EH (cell line): ENCODE results near the gene PTGES.

Source experiments
- DNase-seq: peaks from one replicate; pipeline ENCODE4 v3.0.0-alpha.2; 2015; ENCODE audit warnings: low read depth

PTGES gene

GRCh38 chr9:129719135-129719534 is 33.7 kb downstream of the PTGES start:
- no peak for DNase-seq

DNA sequence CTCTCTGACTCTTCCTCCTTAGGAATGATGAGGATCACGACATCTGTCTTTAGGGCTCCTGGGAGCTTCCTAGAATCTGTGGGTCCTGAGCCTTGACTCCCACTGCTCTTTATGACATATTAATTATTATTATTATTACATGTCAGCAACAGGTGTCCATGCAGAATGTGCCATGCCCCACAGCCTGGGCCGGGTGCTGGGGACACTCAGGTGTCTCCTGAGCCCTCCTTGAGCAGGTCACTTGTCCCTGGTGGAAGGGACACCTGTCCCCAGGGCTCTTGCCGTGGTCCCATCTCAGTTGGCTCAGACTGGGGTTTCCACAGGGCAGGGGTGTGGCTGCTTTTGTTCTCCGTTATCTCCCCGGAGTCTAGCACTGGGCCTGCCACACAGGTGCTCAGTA is 34.2 kb downstream of the PTGES start:
- no peak for DNase-seq

GRCh38 chr9:129717991-129718390 is 34.9 kb downstream of the PTGES start:
- no peak for DNase-seq

GRCh38 chr9:129716091-129716490 is 36.8 kb downstream of the PTGES start:
- peak; percentile 81 for DNase-seq

DNA sequence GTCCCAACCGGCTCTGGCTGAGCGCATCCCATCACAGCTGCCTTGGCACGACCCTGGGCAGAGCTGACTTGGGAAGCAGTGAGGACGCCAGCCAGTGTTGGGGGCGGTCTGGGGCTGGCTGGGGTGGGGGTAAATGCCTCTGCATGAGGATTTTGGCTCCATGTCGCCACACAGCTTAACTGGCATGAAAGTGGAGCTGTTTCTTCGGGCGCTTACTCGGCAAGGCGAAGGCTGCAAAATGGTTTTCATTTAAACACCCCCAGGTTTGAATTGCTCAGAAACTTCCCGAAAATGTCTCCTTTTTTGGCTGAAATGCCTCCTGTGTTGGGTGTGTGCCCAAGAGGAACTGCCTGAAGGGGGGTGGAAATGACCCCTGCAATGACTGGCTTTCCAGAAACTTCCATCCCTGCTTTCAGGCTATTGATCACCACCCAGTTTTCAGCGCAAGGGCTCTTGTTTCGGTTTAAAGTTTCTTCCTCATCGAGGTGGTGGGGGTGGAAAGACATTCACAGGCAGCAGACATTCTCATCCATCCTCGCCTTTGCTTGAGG is 38.3 kb downstream of the PTGES start:
- peak; percentile 31 for DNase-seq

DNA sequence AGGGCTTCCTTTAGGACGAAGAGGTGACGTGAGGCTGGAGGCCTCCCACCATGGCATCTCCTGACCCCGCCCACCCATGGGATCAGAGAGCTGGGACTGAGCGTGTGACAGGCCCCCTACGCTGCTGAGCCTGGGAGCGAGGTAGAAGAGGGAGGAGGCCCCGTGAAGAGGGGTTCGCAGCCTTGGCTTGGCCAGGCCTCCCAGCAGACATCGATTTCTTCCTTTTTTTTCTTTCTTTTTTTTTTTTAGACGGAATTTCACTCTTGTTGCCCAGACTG is 39.5 kb downstream of the PTGES start:
- no peak for DNase-seq

DNA sequence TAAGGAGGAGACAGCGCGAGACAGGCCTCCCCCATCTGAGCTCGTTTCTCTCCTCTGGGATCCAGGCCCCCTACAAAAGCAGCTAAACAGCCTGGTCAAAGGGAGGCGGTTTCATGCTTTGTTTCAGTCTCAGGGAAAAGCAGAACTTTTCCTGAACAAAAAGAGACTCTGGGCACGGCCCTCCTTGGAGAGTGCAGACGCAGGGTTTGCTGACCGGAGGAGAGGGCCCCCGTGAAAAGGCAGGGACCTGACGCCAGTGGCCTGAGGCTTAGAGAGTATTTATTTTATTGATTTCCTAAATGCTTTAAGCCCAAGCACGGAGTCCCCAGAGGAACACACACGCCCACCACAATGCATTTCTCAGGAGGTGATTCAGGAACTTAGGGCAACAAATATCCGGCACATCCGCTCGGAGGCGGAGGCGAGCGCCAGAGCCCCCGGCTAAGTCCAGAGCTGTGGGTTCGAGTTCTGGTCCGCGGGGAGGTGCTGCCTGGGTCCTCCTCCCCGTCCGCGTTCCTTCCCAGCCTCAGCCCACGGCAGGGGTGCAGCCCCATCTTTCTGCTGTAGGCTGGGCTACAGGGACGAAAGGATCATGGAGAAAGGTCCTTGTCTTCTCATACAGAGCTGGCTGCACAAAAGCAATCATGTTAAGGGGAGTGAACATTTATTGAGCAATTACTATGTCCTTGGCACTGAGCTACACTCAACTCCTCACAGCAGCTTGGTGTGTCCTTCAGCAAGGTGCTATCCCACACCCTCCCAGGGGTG is 40.0 kb downstream of the PTGES start:
- peak; percentile 92 for DNase-seq

GRCh38 chr9:129710169-129710453 is 42.7 kb downstream of the PTGES start:
- DNase-seq: no peak

GRCh38 chr9:129709438-129710168 is 43.2 kb downstream of the PTGES start:
- no peak for DNase-seq

GRCh38 chr9:129708793-129709192 is 44.0 kb downstream of the PTGES start:
- DNase-seq: peak; percentile 23

DNA sequence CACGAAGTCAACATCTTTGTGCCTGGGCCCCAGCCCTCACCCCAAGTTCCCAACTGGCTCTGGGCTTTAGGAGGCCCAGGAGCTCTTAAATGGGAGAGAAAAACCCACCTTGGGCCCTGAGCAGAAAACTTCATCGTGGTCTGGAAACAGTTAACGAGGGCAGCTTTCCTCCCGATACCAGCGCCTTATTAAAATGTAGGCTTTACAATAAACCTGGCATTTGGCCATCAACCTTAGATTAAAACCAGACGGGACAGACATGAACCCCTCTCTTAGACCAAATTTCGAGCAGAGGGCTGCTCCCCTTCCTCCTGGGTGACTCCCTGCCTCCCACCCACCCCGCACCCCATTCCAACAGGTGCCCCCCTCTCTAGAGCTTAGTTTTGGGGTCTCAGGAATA is 48.0 kb downstream of the PTGES start:
- no peak for DNase-seq

- DNase-seq: peak; percentile 79
Observed at GRCh38 chr9:129703667-129704355, 49.0 kb downstream of the PTGES start.

GRCh38 chr9:129702589-129703520 is 50.0 kb downstream of the PTGES start:
- peak; percentile 97 for DNase-seq

DNA sequence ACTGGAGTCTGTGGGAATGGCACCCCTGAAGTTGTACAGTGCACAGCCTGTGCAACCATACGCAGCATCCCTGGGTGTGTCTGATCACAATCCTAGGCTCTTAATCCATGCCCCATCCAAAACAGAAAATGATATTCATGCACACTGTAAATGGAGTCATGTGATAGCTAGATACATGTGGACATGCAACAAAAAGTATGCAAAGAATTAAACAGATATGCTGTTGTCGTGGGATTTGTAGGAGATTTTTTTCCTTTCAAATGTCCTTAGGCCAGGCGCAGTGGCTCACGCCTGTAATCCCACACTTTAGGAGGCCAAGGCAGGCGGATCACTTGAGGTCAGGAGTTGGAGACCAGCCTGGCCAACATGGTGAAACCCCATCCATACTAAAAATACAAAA is 51.3 kb downstream of the PTGES start:
- peak; percentile 61 for DNase-seq

DNA sequence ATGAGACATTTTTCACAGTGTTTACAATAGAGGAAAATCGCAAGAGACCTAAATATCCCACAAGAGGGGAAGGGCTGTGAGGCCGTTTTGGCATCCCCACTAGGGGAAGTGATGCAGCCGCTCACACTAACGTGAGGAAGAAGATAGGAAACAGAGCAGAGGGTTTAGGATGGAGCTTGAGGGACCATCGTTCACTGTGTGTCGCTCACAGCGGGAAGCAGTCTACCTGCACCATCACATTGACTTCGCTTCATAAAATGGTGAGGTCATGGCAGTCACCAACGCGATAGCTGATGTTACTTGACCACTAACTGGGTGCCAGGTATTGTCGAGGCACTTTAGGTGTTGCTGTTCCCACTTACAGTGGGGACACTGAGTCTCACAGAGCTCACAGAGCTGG is 51.8 kb downstream of the PTGES start:
- no peak for DNase-seq

DNA sequence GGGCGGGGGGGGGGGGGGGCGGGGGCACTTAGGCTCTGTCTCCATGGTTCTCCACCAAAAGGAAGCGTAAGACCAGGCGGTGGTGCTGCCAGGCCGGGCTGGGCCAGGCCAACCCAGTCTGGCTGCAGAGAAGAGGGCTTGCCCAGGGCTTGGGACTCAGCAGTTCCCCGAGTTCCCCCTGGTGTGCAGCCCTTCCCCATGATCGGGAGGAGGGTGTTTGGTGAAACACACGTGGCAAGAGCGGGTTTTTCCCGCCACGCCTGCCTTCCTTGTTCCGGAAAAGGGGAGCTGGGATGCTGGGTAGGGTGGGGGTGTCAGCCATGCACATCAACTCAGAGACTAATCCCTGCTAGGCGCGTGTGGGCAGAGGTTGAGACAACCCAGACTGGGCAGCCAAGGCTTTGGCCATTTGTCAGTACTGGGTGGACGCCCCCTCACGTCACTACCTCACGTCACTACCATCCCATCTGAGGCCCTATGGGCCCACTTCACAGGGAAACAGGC is 54.5 kb downstream of the PTGES start:
- DNase-seq: peak; percentile 68

GRCh38 chr9:129697656-129698253 is 55.1 kb downstream of the PTGES start:
- peak; percentile 92 for DNase-seq

DNA sequence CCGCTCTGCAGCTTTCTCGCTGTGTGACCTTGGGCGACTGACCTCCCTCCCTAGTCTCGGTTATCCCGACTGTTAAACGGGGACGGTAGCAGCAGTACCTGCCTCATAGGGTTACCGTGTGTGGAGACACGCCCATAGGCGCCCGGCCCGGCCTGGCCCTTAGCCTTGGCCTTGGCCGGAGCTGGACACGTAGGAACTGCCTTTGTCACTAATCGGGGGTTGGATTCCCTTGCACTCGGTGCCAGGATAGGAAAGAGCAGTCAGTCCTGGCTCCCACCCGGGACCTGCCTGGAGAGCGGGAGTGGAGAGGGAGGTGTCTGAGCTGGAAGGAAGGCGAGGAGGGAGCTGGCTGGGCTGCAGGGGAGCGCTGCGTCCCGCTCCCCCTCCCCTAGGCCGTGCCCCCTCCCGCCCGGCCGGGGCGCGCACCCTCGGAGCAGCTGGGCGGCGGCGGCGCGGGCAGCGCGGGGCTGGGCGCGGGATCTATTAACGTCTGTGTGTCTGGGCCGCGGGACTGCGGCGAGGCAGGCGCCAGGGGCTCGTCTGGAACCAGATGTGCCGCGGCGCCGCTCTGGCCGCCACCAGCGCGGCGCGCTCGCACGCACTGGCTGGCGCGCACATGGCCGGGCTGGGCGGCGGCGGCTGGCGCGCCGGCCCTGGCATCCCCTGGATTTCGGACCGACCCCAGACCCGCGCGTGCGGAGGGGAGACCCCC is 55.7 kb downstream of the PTGES start:
- DNase-seq: peak; percentile 83

DNA sequence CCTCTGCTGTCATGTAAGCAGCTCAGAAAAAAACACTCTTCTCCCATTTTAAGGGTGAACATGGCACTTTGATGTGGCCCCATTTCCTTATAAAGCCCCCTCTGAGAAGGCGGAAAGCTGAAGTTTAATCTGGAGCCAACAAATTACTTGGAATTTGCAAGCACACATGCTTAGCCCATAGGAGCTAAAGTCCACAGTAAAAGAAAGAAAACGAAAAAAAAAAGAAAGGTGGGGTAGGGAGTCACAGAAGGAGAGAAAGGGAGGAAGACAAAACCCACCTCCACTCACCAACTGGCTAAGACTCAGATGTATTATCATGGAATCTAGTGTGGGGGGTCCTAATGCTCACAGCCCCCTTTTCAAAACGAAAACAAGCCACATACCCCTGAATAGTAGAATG is 57.0 kb downstream of the PTGES start:
- no peak for DNase-seq

DNA sequence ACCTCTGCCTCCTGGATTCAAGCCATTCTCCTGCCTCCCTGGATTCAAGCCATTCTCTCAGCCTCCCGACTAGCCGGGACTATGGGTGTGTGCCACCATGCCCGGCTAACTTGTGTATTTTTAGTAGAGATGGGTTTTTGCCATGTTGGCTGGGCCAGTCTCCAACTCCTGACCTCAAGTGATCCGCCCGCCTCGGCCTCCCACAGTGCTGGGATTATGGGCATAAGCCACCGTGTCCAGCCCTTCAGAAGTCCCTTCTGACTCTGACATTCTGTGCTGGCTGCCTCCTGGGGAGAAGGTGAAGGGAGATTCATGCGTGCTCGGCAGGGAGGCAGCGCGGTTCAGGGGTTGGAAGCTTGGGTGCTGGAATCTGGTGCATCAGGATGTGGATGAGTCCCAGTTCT is 58.6 kb downstream of the PTGES start:
- DNase-seq: peak; percentile 38

GRCh38 chr9:129693741-129694140 is 59.1 kb downstream of the PTGES start:
- no peak for DNase-seq
